Lower leg skin (tissue), 3 donors: ENCODE measurements around the gene AIG1.

Source experiments
- CTCF ChIP-seq, 3 donors: fragments of 450-650 bp; IDR thresholded peaks; one replicate each; pipeline ENCODE4 v1.5.1; 2016; ENCODE audit warnings: antibody characterized with exemption in 3 of 3, mild to moderate bottlenecking in 3 of 3, moderate library complexity in 2 of 3
- POLR2A ChIP-seq, 2 donors: fragments of 450-650 bp; IDR thresholded peaks; one replicate each; pipeline ENCODE4 v1.6.1; 2016 to 2017; ENCODE audit warnings: antibody characterized with exemption in 2 of 2, mild to moderate bottlenecking in 1 of 2, moderate library complexity in 1 of 2

GRCh38 chr6:143227675-143228074 lies 167.0 kb downstream of the AIG1 start:
- TF ChIP-seq CTCF (IDR thresholded peaks at IDR 0.05) (no peak), POLR2A (IDR thresholded peaks at IDR 0.05) (no peak)
